GM23338 (cell line): Measurements from ENCODE around the gene STK38L. TPM values are rescaled to one million over a fixed set of nuclear protein-coding genes. Genes with fewer than 3 reads are reported as not detected.

ENCODE experiments used
- ATAC-seq: fragments of 200-7000 bp; cut with Tn5 transposase; 3 replicates; pipeline ENCODE4 v1.9.1; 2020
- DNase-seq: peaks from one replicate; pipeline ENCODE4 v3.0.0-alpha.2; 2015; ENCODE audit warnings: low spot score
- H2AFZ ChIP-seq: fragments of 200-600 bp; sonication (generic); 2 replicates; pipeline ENCODE4 v1.8.0; 2016; ENCODE audit warnings: antibody characterized with exemption, mild to moderate bottlenecking, moderate library complexity
- H3F3A ChIP-seq: fragments of 200-600 bp; sonication (generic); replicated peaks from 2 replicates; pipeline ENCODE4 v1.8.0; 2017; ENCODE audit warnings: antibody characterized with exemption, mixed run types, low read depth
- H3K27ac ChIP-seq: fragments of 200-600 bp; sonication (generic); 2 replicates; pipeline ENCODE4 v1.6.1; 2016; ENCODE audit warnings: low read depth
- H3K27me3 ChIP-seq: fragments of 200-600 bp; sonication (generic); 2 replicates; pipeline ENCODE4 v1.8.0; 2016; ENCODE audit warnings: mild to moderate bottlenecking, mixed run types, moderate library complexity; ENCODE audit not compliant: insufficient read depth
- H3K36me3 ChIP-seq: fragments of 200-600 bp; sonication (generic); 2 replicates; pipeline ENCODE4 v1.8.0; 2016; ENCODE audit warnings: mild to moderate bottlenecking; ENCODE audit not compliant: insufficient read depth
- H3K4me1 ChIP-seq: fragments of 200-600 bp; sonication (generic); 2 replicates; pipeline ENCODE4 v1.8.0; 2016; ENCODE audit warnings: mild to moderate bottlenecking, moderate library complexity; ENCODE audit not compliant: insufficient read depth
- H3K4me2 ChIP-seq: fragments of 200-600 bp; sonication (generic); 2 replicates; pipeline ENCODE4 v1.7.1; 2017; ENCODE audit warnings: mixed run types
- H3K4me3 ChIP-seq: fragments of 200-600 bp; sonication (generic); 2 replicates; pipeline ENCODE4 v1.6.1; 2016; ENCODE audit warnings: mixed run types
- H3K79me2 ChIP-seq: fragments of 200-600 bp; sonication (generic); replicated peaks from 2 replicates; pipeline ENCODE4 v1.8.0; 2017; ENCODE audit warnings: mild to moderate bottlenecking; ENCODE audit not compliant: insufficient read depth
- H3K9me2 ChIP-seq: fragments of 200-600 bp; sonication (generic); 2 replicates; pipeline ENCODE4 v1.8.0; 2017; ENCODE audit not compliant: insufficient read depth
- H4K20me1 ChIP-seq: fragments of 200-600 bp; sonication (generic); replicated peaks from 2 replicates; pipeline ENCODE4 v1.8.0; 2017; ENCODE audit warnings: mild to moderate bottlenecking; ENCODE audit not compliant: insufficient read depth
- H3K27ac Mint-ChIP-seq: 2 replicates; pipeline ENCODE4 v1.8.0; 2020; ENCODE audit warnings: inconsistent platforms, mild to moderate bottlenecking, moderate library complexity, mixed read lengths
- H3K27me3 Mint-ChIP-seq: 3 replicates; pipeline ENCODE4 v1.8.0; 2022; ENCODE audit warnings: low read depth, mild to moderate bottlenecking, moderate library complexity, mixed read lengths, inconsistent platforms; ENCODE audit not compliant: insufficient read depth, poor library complexity
- H3K36me3 Mint-ChIP-seq: 3 replicates; pipeline ENCODE4 v1.8.0; 2021; ENCODE audit warnings: low read depth, mild to moderate bottlenecking, inconsistent platforms, moderate library complexity, mixed read lengths
- H3K4me1 Mint-ChIP-seq: 3 replicates; pipeline ENCODE4 v1.8.0; 2020; ENCODE audit warnings: mild to moderate bottlenecking, inconsistent platforms, mixed read lengths
- H3K4me3 Mint-ChIP-seq: 3 replicates; pipeline ENCODE4 v1.8.0; 2021; ENCODE audit warnings: moderate library complexity, mild to moderate bottlenecking, inconsistent platforms, mixed read lengths
- H3K9me3 Mint-ChIP-seq: 3 replicates; pipeline ENCODE4 v1.8.0; 2020; ENCODE audit warnings: moderate library complexity, mild to moderate bottlenecking, inconsistent platforms, mixed read lengths
- CREB1 ChIP-seq: fragments of 250-450 bp; sonication (Bioruptor Pico); IDR thresholded peaks from 2 replicates; pipeline ENCODE4 v1.5.0; 2020; ENCODE audit warnings: low read depth, mild to moderate bottlenecking, moderate library complexity
- CTCF ChIP-seq, 2 experiments: fragments of 200-600 bp in 1 of 2; sonication (generic) in 1 of 2; conservative IDR thresholded peaks; 2 replicates each; pipeline versions ENCODE4 v1.5.1 to v1.6.1; 2016 to 2017; ENCODE audit warnings: antibody characterized with exemption in 2 of 2, low read depth in 2 of 2, mild to moderate bottlenecking in 2 of 2, moderate library complexity in 1 of 2
- ETS1 ChIP-seq: IDR thresholded peaks from 2 replicates; pipeline ENCODE4 v1.6.1; 2016; ENCODE audit warnings: antibody characterized with exemption
- JUNB ChIP-seq: IDR thresholded peaks from one replicate; pipeline ENCODE4 v1.6.1; 2016; ENCODE audit warnings: antibody characterized with exemption; ENCODE audit not compliant: unreplicated experiment
- NANOG ChIP-seq: IDR thresholded peaks from 2 replicates; pipeline ENCODE4 v1.6.1; 2016; ENCODE audit warnings: antibody characterized with exemption, borderline replicate concordance
- POLR2AphosphoS5 ChIP-seq: IDR thresholded peaks from 2 replicates; pipeline ENCODE4 v1.6.1; 2016; ENCODE audit warnings: antibody characterized with exemption, low read depth
- REST ChIP-seq: IDR thresholded peaks from one replicate; pipeline ENCODE4 v1.6.1; 2018; ENCODE audit warnings: antibody characterized with exemption; ENCODE audit not compliant: unreplicated experiment
- STAT1 ChIP-seq: IDR thresholded peaks from one replicate; pipeline ENCODE4 v1.6.1; 2016; ENCODE audit warnings: antibody characterized with exemption; ENCODE audit not compliant: unreplicated experiment
- ZNF114 ChIP-seq: fragments of 250-450 bp; sonication (Bioruptor Pico); IDR thresholded peaks from 2 replicates; pipeline ENCODE4 v1.5.0; 2020; ENCODE audit warnings: mild to moderate bottlenecking, moderate library complexity
- ZNF331 ChIP-seq: fragments of 250-450 bp; sonication (Bioruptor Pico); IDR thresholded peaks from 2 replicates; pipeline ENCODE4 v1.5.0; 2020; ENCODE audit warnings: low read depth, mild to moderate bottlenecking, moderate library complexity
- polyA plus RNA-seq: library from polyadenylated mRNA; unstranded; fragments of >200 nt; fragmentation: Nextera tagmentation; extraction: Ambion mirVana; gene quantifications from 2 replicates; pipeline ENCODE4 v1.2.1, GENCODE V29; 2016
- total RNA-seq: library from RNA; depleted of rRNA; stranded (reverse); fragments of >200 nt; shearing (Covaris generic); gene quantifications from 2 replicates; pipeline ENCODE4 v1.2.3, GENCODE V29; 2014

Gene STK38L
- total and polyA plus RNA-seq, 2 experiments from 2014 or later: 28.9 to 56.5 TPM

- H3K79me2 ChIP-seq: no peaks in the 10 kb centered on the region; the same call in 1 of the 2 replicates
- no peak overlapping the region for H3K4me3 Mint-ChIP-seq
- no peak overlapping the region for H3K4me2 ChIP-seq
- H3K36me3 ChIP-seq: no peaks in the 10 kb centered on the region
- H3K27me3 ChIP-seq: no peaks in the 10 kb centered on the region
- 0 out of 2 replicates have a peak, but pooled peaks cover 3% of the 10 kb centered on the region for H3K4me1 ChIP-seq
- peaks cover 6% of the 10 kb centered on the region for H3K4me1 Mint-ChIP-seq
- peaks cover 8% of the 10 kb centered on the region; the same call in 2 of the 3 replicates for H3K9me3 Mint-ChIP-seq
- no peak overlapping the region for H3K27ac Mint-ChIP-seq
- no peaks in the 10 kb centered on the region for H4K20me1 ChIP-seq
- H3K27me3 Mint-ChIP-seq: no peaks in the 10 kb centered on the region
- H3F3A ChIP-seq: no peaks in the 10 kb centered on the region
- TF ChIP-seq STAT1 (no peak), NANOG (no peak), CREB1 (CRISPR knock-in tag) (no peak), ETS1 (no peak), CTCF (conservative IDR thresholded peaks at IDR 0.05; ENCODE audit: low read depth in 2 of 2) (no peak), REST (no peak), ZNF114 (no peak), JUNB (no peak), ZNF331 (CRISPR knock-in tag) (no peak), POLR2AphosphoS5 (no peak)
- H2AFZ ChIP-seq: no peak overlapping the region
- ATAC-seq: no peak
- H3K36me3 Mint-ChIP-seq: peaks cover 33% of the 10 kb centered on the region
- no peak overlapping the region for H3K27ac ChIP-seq
- DNase-seq: no peak
- no peaks in the 10 kb centered on the region for H3K9me2 ChIP-seq
- H3K4me3 ChIP-seq: no peak overlapping the region
Observed at GRCh38 chr12:27300226-27300625, 56.1 kb downstream of the STK38L start.
